Loucy (cell line): Measurements from ENCODE around the gene MCC.

ENCODE experiments used
- EZH2phosphoT487 ChIP-seq: fragments of 200-600 bp; IDR thresholded peaks from 2 replicates; pipeline ENCODE4 v1.6.1; 2018; ENCODE audit warnings: antibody characterized with exemption, mild to moderate bottlenecking, moderate library complexity, borderline replicate concordance
- TF ChIP-seq, protein P1 (sequence below): fragments of 200-600 bp; sonication (generic); conservative IDR thresholded peaks from 2 replicates; pipeline ENCODE4 v1.5.1; 2014; ENCODE audit warnings: mild to moderate bottlenecking, antibody characterized with exemption, low read length

DNA sequence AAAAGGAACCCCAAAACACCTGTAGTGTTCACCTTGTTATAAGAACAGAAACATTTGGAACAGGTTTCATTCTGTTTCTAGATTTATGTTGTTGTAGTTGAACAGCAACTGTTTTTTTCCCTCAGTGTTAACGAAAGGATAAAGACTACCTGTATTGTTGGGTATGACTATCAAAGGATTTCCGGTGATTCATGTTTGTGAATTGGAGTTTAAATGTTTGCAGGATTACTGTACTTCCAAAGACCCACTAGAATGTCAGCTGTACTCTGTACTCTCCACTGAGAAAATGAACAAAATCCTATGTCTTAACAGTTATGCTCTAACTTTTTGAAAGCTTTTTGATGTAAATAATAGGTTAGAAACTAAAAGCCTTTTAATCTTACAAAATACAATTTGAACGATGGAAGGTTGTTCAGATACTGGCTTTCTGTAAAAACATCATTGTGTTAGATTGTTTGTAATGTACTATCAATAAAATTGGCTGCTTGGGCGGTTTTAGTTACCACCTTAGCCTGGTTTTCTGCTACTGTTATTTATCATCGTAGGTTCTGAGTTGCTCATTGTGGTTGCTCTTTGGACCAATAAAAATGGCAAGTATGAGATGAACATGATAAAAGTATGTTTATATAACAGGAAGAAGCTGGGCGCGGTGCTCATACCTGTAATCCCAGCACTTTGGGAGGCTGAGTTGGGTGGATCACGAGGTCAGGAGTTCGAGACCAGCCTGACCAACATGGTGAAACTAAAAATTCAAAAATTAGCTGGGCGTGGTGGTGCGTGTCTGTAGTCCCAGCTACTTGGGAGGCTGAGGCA lies 467.6 kb downstream of the MCC start:
- TF ChIP-seq, protein P1, sequence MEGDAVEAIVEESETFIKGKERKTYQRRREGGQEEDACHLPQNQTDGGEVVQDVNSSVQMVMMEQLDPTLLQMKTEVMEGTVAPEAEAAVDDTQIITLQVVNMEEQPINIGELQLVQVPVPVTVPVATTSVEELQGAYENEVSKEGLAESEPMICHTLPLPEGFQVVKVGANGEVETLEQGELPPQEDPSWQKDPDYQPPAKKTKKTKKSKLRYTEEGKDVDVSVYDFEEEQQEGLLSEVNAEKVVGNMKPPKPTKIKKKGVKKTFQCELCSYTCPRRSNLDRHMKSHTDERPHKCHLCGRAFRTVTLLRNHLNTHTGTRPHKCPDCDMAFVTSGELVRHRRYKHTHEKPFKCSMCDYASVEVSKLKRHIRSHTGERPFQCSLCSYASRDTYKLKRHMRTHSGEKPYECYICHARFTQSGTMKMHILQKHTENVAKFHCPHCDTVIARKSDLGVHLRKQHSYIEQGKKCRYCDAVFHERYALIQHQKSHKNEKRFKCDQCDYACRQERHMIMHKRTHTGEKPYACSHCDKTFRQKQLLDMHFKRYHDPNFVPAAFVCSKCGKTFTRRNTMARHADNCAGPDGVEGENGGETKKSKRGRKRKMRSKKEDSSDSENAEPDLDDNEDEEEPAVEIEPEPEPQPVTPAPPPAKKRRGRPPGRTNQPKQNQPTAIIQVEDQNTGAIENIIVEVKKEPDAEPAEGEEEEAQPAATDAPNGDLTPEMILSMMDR: no peak
- TF ChIP-seq EZH2phosphoT487: no peak
